Liver (tissue), 3 donors: ENCODE data around the gene CBLC.

ENCODE experiments used
- HNF4A ChIP-seq, 2 donors: conservative IDR thresholded peaks; 2 replicates each; pipeline ENCODE4 v1.6.1; 2016; ENCODE audit warnings: antibody characterized with exemption in 2 of 2, mild to moderate bottlenecking in 2 of 2
- HNF4G ChIP-seq: IDR thresholded peaks from 2 replicates; pipeline ENCODE4 v1.6.1; 2016; ENCODE audit warnings: antibody characterized with exemption
- RAD21 ChIP-seq, 2 donors: IDR thresholded peaks; 2 replicates each; pipeline ENCODE4 v1.6.1; 2016; ENCODE audit warnings: antibody characterized with exemption in 2 of 2, mild to moderate bottlenecking in 2 of 2
- TAF1 ChIP-seq: conservative IDR thresholded peaks from 2 replicates; pipeline ENCODE4 v1.6.1; 2016; ENCODE audit warnings: antibody characterized with exemption, mild to moderate bottlenecking
- YY1 ChIP-seq: IDR thresholded peaks from 2 replicates; pipeline ENCODE4 v1.6.1; 2016; ENCODE audit warnings: antibody characterized with exemption, mild to moderate bottlenecking
- TF ChIP-seq, protein P1 (sequence below): fragments of 150-350 bp; IDR thresholded peaks from 2 replicates; pipeline ENCODE4 v1.5.1; 2017; ENCODE audit warnings: improper control_type of control experiment, low read depth, low read length; ENCODE audit not compliant: missing input control
- TF ChIP-seq, protein P2 (sequence below): IDR thresholded peaks from 2 replicates; pipeline ENCODE4 v1.6.1; 2016; ENCODE audit warnings: antibody characterized with exemption, mild to moderate bottlenecking
- TF ChIP-seq, protein P3 (sequence below): IDR thresholded peaks from 2 replicates; pipeline ENCODE4 v1.6.1; 2016; ENCODE audit warnings: antibody characterized with exemption
- donor health status: healthy.
- donor health status: healthy.

DNA sequence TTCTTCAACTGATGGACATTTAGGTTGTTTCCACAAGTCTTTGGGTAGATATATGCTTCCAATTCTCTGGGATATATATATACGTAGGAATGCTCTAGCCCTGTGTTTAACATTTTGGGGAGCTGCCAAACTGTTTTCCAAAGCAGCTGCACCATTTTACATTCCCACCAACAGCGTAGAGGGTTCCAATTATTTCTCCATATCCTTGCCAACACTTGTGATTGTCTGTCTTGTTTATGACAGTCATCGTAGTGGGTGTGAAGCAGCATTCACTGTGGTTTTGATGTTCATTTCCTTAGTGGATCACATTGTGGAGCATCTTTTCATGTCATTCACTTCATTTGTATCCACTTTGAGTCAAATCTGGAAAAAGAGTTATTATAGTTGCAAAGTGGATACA, 4.7 kb upstream of the CBLC start:
- TF ChIP-seq, protein P1, sequence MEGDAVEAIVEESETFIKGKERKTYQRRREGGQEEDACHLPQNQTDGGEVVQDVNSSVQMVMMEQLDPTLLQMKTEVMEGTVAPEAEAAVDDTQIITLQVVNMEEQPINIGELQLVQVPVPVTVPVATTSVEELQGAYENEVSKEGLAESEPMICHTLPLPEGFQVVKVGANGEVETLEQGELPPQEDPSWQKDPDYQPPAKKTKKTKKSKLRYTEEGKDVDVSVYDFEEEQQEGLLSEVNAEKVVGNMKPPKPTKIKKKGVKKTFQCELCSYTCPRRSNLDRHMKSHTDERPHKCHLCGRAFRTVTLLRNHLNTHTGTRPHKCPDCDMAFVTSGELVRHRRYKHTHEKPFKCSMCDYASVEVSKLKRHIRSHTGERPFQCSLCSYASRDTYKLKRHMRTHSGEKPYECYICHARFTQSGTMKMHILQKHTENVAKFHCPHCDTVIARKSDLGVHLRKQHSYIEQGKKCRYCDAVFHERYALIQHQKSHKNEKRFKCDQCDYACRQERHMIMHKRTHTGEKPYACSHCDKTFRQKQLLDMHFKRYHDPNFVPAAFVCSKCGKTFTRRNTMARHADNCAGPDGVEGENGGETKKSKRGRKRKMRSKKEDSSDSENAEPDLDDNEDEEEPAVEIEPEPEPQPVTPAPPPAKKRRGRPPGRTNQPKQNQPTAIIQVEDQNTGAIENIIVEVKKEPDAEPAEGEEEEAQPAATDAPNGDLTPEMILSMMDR, result no peak
- TF ChIP-seq HNF4G (no peak), YY1 (no peak), TAF1 (no peak), HNF4A (conservative IDR thresholded peaks at IDR 0.05) (no peak), RAD21 (IDR thresholded peaks at IDR 0.05) (no peak)
- TF ChIP-seq, protein P2, sequence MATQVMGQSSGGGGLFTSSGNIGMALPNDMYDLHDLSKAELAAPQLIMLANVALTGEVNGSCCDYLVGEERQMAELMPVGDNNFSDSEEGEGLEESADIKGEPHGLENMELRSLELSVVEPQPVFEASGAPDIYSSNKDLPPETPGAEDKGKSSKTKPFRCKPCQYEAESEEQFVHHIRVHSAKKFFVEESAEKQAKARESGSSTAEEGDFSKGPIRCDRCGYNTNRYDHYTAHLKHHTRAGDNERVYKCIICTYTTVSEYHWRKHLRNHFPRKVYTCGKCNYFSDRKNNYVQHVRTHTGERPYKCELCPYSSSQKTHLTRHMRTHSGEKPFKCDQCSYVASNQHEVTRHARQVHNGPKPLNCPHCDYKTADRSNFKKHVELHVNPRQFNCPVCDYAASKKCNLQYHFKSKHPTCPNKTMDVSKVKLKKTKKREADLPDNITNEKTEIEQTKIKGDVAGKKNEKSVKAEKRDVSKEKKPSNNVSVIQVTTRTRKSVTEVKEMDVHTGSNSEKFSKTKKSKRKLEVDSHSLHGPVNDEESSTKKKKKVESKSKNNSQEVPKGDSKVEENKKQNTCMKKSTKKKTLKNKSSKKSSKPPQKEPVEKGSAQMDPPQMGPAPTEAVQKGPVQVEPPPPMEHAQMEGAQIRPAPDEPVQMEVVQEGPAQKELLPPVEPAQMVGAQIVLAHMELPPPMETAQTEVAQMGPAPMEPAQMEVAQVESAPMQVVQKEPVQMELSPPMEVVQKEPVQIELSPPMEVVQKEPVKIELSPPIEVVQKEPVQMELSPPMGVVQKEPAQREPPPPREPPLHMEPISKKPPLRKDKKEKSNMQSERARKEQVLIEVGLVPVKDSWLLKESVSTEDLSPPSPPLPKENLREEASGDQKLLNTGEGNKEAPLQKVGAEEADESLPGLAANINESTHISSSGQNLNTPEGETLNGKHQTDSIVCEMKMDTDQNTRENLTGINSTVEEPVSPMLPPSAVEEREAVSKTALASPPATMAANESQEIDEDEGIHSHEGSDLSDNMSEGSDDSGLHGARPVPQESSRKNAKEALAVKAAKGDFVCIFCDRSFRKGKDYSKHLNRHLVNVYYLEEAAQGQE, result no peak
- TF ChIP-seq, protein P3, sequence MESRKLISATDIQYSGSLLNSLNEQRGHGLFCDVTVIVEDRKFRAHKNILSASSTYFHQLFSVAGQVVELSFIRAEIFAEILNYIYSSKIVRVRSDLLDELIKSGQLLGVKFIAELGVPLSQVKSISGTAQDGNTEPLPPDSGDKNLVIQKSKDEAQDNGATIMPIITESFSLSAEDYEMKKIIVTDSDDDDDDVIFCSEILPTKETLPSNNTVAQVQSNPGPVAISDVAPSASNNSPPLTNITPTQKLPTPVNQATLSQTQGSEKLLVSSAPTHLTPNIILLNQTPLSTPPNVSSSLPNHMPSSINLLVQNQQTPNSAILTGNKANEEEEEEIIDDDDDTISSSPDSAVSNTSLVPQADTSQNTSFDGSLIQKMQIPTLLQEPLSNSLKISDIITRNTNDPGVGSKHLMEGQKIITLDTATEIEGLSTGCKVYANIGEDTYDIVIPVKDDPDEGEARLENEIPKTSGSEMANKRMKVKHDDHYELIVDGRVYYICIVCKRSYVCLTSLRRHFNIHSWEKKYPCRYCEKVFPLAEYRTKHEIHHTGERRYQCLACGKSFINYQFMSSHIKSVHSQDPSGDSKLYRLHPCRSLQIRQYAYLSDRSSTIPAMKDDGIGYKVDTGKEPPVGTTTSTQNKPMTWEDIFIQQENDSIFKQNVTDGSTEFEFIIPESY, result no peak
